Ishikawa (cell line): ENCODE measurements around the gene RASSF5.

Experiments
- CEBPB ChIP-seq: IDR thresholded peaks from 2 replicates; pipeline ENCODE4 v1.6.1; 2012
- CREB1 ChIP-seq: IDR thresholded peaks from 2 replicates; pipeline ENCODE4 v1.6.1; 2012; ENCODE audit warnings: low read depth
- EGR1 ChIP-seq: IDR thresholded peaks from 2 replicates; pipeline ENCODE4 v1.6.1; 2012
- EP300 ChIP-seq: IDR thresholded peaks from 2 replicates; pipeline ENCODE4 v1.6.1; 2012; ENCODE audit warnings: borderline replicate concordance
- FOXM1 ChIP-seq: IDR thresholded peaks from 2 replicates; pipeline ENCODE4 v1.6.1; 2012; ENCODE audit warnings: low read depth, borderline replicate concordance
- NFIC ChIP-seq: IDR thresholded peaks from 2 replicates; pipeline ENCODE4 v1.6.1; 2012
- RAD21 ChIP-seq: IDR thresholded peaks from 2 replicates; pipeline ENCODE4 v1.6.1; 2012; ENCODE audit warnings: low read depth
- TAF1 ChIP-seq: IDR thresholded peaks from 2 replicates; pipeline ENCODE4 v1.6.1; 2012; ENCODE audit warnings: low read depth, mild to moderate bottlenecking
- TCF12 ChIP-seq: IDR thresholded peaks from 2 replicates; pipeline ENCODE4 v1.6.1; 2012; ENCODE audit warnings: low read depth
- TEAD4 ChIP-seq: IDR thresholded peaks from 2 replicates; pipeline ENCODE4 v1.6.1; 2012
- YY1 ChIP-seq: IDR thresholded peaks from 2 replicates; pipeline ENCODE4 v1.6.1; 2012; ENCODE audit warnings: low read depth
- ZBTB7A ChIP-seq: IDR thresholded peaks from 2 replicates; pipeline ENCODE4 v1.6.1; 2012; ENCODE audit warnings: low read depth
- TF ChIP-seq, protein P1 (sequence below): IDR thresholded peaks from 2 replicates; pipeline ENCODE4 v1.6.1; 2012
- TF ChIP-seq, protein P2 (sequence below): IDR thresholded peaks from 2 replicates; pipeline ENCODE4 v1.6.1; 2012; ENCODE audit warnings: low read depth, mild to moderate bottlenecking
- TF ChIP-seq, protein P3 (sequence below): IDR thresholded peaks from 2 replicates; pipeline ENCODE4 v1.6.1; 2012

The RASSF5 gene

DNA sequence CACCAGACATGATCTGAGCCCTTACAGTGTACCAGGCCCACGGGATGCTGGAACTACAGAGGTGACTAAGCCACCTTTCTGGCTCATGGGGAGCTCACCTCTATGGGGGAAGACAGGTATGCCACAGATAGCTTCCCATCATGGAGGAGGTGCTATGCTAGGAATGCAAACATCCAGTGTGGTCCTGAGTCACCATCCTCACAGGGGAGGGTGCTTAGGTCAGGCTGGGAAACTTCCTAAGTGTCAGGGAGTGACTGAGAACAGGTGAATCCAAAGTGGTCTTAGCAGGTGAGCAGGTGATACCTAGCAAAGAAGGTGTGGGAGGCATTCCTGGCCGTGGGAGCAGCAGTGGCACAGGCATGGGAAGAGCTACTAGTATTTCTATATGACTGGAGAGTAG is 8.6 kb upstream of the RASSF5 start:
- TF ChIP-seq, protein P1, sequence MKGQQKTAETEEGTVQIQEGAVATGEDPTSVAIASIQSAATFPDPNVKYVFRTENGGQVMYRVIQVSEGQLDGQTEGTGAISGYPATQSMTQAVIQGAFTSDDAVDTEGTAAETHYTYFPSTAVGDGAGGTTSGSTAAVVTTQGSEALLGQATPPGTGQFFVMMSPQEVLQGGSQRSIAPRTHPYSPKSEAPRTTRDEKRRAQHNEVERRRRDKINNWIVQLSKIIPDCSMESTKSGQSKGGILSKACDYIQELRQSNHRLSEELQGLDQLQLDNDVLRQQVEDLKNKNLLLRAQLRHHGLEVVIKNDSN, result no peak
- peak; percentile 78 for TF ChIP-seq TEAD4

GRCh38 chr1:206500046-206500445 is 7.3 kb upstream of the RASSF5 start:
- TF ChIP-seq, protein P2, sequence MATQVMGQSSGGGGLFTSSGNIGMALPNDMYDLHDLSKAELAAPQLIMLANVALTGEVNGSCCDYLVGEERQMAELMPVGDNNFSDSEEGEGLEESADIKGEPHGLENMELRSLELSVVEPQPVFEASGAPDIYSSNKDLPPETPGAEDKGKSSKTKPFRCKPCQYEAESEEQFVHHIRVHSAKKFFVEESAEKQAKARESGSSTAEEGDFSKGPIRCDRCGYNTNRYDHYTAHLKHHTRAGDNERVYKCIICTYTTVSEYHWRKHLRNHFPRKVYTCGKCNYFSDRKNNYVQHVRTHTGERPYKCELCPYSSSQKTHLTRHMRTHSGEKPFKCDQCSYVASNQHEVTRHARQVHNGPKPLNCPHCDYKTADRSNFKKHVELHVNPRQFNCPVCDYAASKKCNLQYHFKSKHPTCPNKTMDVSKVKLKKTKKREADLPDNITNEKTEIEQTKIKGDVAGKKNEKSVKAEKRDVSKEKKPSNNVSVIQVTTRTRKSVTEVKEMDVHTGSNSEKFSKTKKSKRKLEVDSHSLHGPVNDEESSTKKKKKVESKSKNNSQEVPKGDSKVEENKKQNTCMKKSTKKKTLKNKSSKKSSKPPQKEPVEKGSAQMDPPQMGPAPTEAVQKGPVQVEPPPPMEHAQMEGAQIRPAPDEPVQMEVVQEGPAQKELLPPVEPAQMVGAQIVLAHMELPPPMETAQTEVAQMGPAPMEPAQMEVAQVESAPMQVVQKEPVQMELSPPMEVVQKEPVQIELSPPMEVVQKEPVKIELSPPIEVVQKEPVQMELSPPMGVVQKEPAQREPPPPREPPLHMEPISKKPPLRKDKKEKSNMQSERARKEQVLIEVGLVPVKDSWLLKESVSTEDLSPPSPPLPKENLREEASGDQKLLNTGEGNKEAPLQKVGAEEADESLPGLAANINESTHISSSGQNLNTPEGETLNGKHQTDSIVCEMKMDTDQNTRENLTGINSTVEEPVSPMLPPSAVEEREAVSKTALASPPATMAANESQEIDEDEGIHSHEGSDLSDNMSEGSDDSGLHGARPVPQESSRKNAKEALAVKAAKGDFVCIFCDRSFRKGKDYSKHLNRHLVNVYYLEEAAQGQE, result no peak
- no peak for TF ChIP-seq EP300
- no peak for TF ChIP-seq TCF12
- TF ChIP-seq TEAD4, result no peak
- TF ChIP-seq FOXM1, result no peak
- TF ChIP-seq EGR1, result no peak
- no peak for TF ChIP-seq NFIC
- TF ChIP-seq TAF1, result no peak
- no peak for TF ChIP-seq YY1
- no peak for TF ChIP-seq CREB1
- TF ChIP-seq CEBPB, result no peak
- TF ChIP-seq, protein P3, sequence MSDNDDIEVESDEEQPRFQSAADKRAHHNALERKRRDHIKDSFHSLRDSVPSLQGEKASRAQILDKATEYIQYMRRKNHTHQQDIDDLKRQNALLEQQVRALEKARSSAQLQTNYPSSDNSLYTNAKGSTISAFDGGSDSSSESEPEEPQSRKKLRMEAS, result no peak
- TF ChIP-seq, protein P1, result no peak
- no peak for TF ChIP-seq ZBTB7A
- TF ChIP-seq RAD21, result no peak

- TF ChIP-seq, protein P2, result no peak
- TF ChIP-seq YY1 (no peak), EGR1 (no peak), CEBPB (no peak), TCF12 (no peak), EP300 (no peak), CREB1 (no peak), NFIC (no peak), ZBTB7A (no peak), TEAD4 (no peak)
- TF ChIP-seq, protein P1, result no peak
- TF ChIP-seq, protein P3, result no peak
These were observed 5.5 kb upstream of the RASSF5 start for GRCh38 chr1:206501881-206502280.

GRCh38 chr1:206502403-206502802 is 4.9 kb upstream of the RASSF5 start:
- TF ChIP-seq NFIC, result no peak
- no peak for TF ChIP-seq TEAD4
- TF ChIP-seq YY1, result no peak
- TF ChIP-seq EGR1, result no peak
- no peak for TF ChIP-seq TCF12
- TF ChIP-seq, protein P1, result peak; percentile 21; the same call in 1 of the 2 replicates

DNA sequence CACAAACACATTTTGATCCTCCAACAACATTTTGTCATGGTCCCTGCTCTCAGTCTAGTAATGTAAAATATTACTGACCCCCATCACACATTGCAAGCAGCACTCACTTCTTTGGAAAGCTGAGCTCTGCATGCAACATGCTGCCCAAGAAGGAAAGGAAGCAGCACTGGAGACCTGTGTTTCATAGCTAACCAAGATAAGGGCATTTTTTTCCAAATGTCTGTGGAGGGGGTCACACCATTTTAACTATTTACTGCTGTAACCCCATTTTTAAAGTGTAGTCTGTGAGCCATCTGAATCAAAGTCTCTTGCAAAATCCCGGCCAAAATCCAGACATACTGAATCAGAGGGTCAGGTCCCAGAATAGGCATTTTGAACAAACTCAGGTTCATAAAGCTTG is 4.5 kb upstream of the RASSF5 start:
- TF ChIP-seq EGR1 (no peak), TEAD4 (no peak), ZBTB7A (no peak), CEBPB (no peak), CREB1 (no peak), TAF1 (no peak), TCF12 (no peak), EP300 (no peak)
- TF ChIP-seq, protein P2, result no peak
